ENCODE data around the gene RNF141. TPM values are rescaled to one million over a fixed set of nuclear protein-coding genes. Genes with fewer than 3 reads are reported as not detected.

Gene RNF141
- total RNA-seq, 1 experiment from 2014 or later = 35.8 TPM

DNA sequence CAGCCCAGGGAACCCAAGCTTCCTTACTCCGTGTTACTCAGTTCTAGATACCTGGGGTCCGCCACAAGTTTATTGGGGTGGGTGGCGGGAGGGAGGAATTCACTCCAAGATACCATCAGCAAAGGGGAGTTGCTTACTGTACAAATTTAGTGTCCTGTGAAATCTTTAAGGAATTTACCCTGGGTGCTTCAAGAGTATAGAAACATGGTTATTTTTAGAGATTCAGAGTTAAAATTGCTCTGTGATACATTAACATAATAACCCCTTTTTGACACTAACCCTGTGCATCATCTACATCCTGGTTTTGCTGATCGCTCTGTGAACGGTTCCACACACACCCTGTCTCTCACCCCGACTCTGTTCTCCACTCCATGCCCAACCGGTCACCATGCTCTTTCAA is 46.4 kb upstream of the RNF141 start:
- H3K27me3 ChIP-seq (ENCODE audit: control insufficient read depth, insufficient read depth, low read length) = peaks cover 24% of the 10 kb centered on the region; the same call in 1 of the 2 replicates
- H3K27ac ChIP-seq (ENCODE audit: low read length) = no peak overlapping the region
- BruUV-seq (replicated peaks) = no TSS peak
- H3K36me3 ChIP-seq (ENCODE audit: control insufficient read depth, insufficient read depth, low read length) = no peaks in the 10 kb centered on the region
- no peaks in the 10 kb centered on the region for H3K9me3 ChIP-seq (ENCODE audit: control insufficient read depth, insufficient read depth, low read depth, low read length)
- ATAC-seq (no peak), DNase-seq (ENCODE audit: low read depth, low spot score) (no peak)
- intact Hi-C loops (cut with micrococcal nuclease; ENCODE audit: unreplicated experiment) = no loop called here
- in situ Hi-C loops (cut with HindIII; ENCODE audit: low pct_unique_long_range_greater_than_20kb, low sequenced_read_pairs) = no loop called here
- no peaks in the 10 kb centered on the region for H3K4me1 ChIP-seq (ENCODE audit: control insufficient read depth, insufficient read depth, low read length)
- ChIA-PET CTCF (no interaction called here), POLR2A (interaction anchor here (0.7 kb wide), 1 partner anchor 184 kb away, joined by 3 read pairs; no protein-coding TSS in a partner anchor)
- no peak overlapping the region for H3K4me3 ChIP-seq (ENCODE audit: low read depth in 2 of 2, low read length in 2 of 2)
- TF ChIP-seq POLR2AphosphoS5 (IDR thresholded peaks at IDR 0.05; ENCODE audit: low read depth, low read length) = no peak
- no peak for TF ChIP-seq TCF7L2 (IDR thresholded peaks at IDR 0.05; ENCODE audit: low read depth, low read length)
- TF ChIP-seq CTCF (IDR thresholded peaks at IDR 0.05) = no peak
- no peak for TF ChIP-seq SIN3A (IDR thresholded peaks at IDR 0.05; ENCODE audit: borderline replicate concordance, insufficient read depth, low read depth, low read length)
- TF ChIP-seq, protein P1, sequence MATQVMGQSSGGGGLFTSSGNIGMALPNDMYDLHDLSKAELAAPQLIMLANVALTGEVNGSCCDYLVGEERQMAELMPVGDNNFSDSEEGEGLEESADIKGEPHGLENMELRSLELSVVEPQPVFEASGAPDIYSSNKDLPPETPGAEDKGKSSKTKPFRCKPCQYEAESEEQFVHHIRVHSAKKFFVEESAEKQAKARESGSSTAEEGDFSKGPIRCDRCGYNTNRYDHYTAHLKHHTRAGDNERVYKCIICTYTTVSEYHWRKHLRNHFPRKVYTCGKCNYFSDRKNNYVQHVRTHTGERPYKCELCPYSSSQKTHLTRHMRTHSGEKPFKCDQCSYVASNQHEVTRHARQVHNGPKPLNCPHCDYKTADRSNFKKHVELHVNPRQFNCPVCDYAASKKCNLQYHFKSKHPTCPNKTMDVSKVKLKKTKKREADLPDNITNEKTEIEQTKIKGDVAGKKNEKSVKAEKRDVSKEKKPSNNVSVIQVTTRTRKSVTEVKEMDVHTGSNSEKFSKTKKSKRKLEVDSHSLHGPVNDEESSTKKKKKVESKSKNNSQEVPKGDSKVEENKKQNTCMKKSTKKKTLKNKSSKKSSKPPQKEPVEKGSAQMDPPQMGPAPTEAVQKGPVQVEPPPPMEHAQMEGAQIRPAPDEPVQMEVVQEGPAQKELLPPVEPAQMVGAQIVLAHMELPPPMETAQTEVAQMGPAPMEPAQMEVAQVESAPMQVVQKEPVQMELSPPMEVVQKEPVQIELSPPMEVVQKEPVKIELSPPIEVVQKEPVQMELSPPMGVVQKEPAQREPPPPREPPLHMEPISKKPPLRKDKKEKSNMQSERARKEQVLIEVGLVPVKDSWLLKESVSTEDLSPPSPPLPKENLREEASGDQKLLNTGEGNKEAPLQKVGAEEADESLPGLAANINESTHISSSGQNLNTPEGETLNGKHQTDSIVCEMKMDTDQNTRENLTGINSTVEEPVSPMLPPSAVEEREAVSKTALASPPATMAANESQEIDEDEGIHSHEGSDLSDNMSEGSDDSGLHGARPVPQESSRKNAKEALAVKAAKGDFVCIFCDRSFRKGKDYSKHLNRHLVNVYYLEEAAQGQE (IDR thresholded peaks at IDR 0.05; ENCODE audit: insufficient read depth in 1 of 2, low read depth in 2 of 2, low read length in 1 of 2) = no peak

- CTCF ChIA-PET = interaction anchor here (0.6 to 0.7 kb wide), 2 partner anchors 10 to 63 kb away, joined by 3 read pairs; no protein-coding TSS in a partner anchor
Observed at GRCh38 chr11:10584071-10584501, 43.1 kb upstream of the RNF141 start.

More at GRCh38 chr11:10584071-10584501, 43.1 kb upstream of the RNF141 start:
- no peaks in the 10 kb centered on the region for H3K9me3 ChIP-seq (ENCODE audit: control insufficient read depth, insufficient read depth, low read depth, low read length)
- ATAC-seq (no peak), DNase-seq (ENCODE audit: low read depth, low spot score) (no peak)
- POLR2A ChIA-PET = no interaction called here
- H3K4me1 ChIP-seq (ENCODE audit: control insufficient read depth, insufficient read depth, low read length) = no peaks in the 10 kb centered on the region
- H3K27ac ChIP-seq (ENCODE audit: low read length) = no peak overlapping the region
- no TSS peak for BruUV-seq (replicated peaks)
- in situ Hi-C loops (cut with HindIII; ENCODE audit: low pct_unique_long_range_greater_than_20kb, low sequenced_read_pairs) (no loop called here), intact Hi-C loops (cut with micrococcal nuclease; ENCODE audit: unreplicated experiment) (no loop called here)
- H3K36me3 ChIP-seq (ENCODE audit: control insufficient read depth, insufficient read depth, low read length) = no peaks in the 10 kb centered on the region
- peaks cover 11% of the 10 kb centered on the region for H3K27me3 ChIP-seq (ENCODE audit: control insufficient read depth, insufficient read depth, low read length)
- no peak overlapping the region for H3K4me3 ChIP-seq (ENCODE audit: low read depth in 2 of 2, low read length in 2 of 2)
- TF ChIP-seq SIN3A (IDR thresholded peaks at IDR 0.05; ENCODE audit: borderline replicate concordance, insufficient read depth, low read depth, low read length) = no peak
- TF ChIP-seq POLR2AphosphoS5 (IDR thresholded peaks at IDR 0.05; ENCODE audit: low read depth, low read length) = no peak
- no peak for TF ChIP-seq TCF7L2 (IDR thresholded peaks at IDR 0.05; ENCODE audit: low read depth, low read length)
- no peak for TF ChIP-seq CTCF (IDR thresholded peaks at IDR 0.05)
- TF ChIP-seq, protein P1 (IDR thresholded peaks at IDR 0.05; ENCODE audit: insufficient read depth in 1 of 2, low read depth in 2 of 2, low read length in 1 of 2) = no peak
